K562 (cell line): Measurements from ENCODE around the gene SPATA24. TPM values are rescaled to one million over a fixed set of nuclear protein-coding genes. Genes with fewer than 3 reads are reported as not detected.

Experiments
- ATAC-seq: fragments of 200-7000 bp; cut with Tn5 transposase; 3 replicates; pipeline ENCODE4 v1.9.1; 2020; ENCODE audit warnings: moderate library complexity
- BruUV-seq: library from RNA; stranded (reverse); fragments of 400-500 nt; replicated peaks from 2 replicates; lab custom pipeline; 2021; lab: Mats Ljungman, UMichigan
- CTCF ChIA-PET: fragments of 300-600 bp; formaldehyde crosslinking; extraction: SDS; loops from one replicate; lab custom pipeline; 2021; ENCODE audit warnings: low intra/inter-chr PET ratio; lab: Yijun Ruan, JAX
- POLR2A ChIA-PET: fragments of 300-600, 350-650 bp; sonication (Branson Sonifier 250); formaldehyde crosslinking; extraction: SDS; loops from one replicate; lab custom pipeline; 2021; ENCODE audit warnings: antibody characterized with exemption, inconsistent platforms; lab: Yijun Ruan, JAX
- DNase-seq, 4 experiments: peaks; one replicate each; pipeline versions ENCODE4 v3.0.0 to v3.0.0-alpha.2; 2011 to 2018; ENCODE audit warnings: low spot score in 3 of 4, mixed read lengths in 3 of 4; ENCODE audit errors: extremely low read depth in 1 of 4
- FAIRE-seq: peaks from 2 replicates; lab custom pipeline; 2011; peaks lifted over from hg19 to GRCh38; lab: Jason Lieb, UNC
- H2AFZ ChIP-seq: 2 replicates; pipeline ENCODE4 v1.6.0; 2011; ENCODE audit warnings: low read depth, low read length, control low read depth, inconsistent platforms
- H3K27ac ChIP-seq: fragments of 200-600 bp; 3 replicates; pipeline ENCODE4 v1.8.0; 2011; ENCODE audit warnings: low read depth, mild to moderate bottlenecking, control low read depth, inconsistent platforms, low read length, moderate library complexity, mixed read lengths; ENCODE audit errors: extremely low read depth
- H3K27me3 ChIP-seq, 2 experiments: fragments of 300-600 bp in 1 of 2; 2 replicates in 1 of 2; 3 replicates in 1 of 2; pipeline versions ENCODE4 v1.6.0 to v1.8.0; 2011; ENCODE audit warnings: inconsistent platforms in 2 of 2, low read length in 2 of 2, mild to moderate bottlenecking in 1 of 2, mixed read lengths in 1 of 2, moderate library complexity in 1 of 2; ENCODE audit not compliant: control insufficient read depth in 2 of 2, insufficient read depth in 2 of 2
- H3K36me3 ChIP-seq: fragments of 300-600 bp; 3 replicates; pipeline ENCODE4 v1.8.0; 2011; ENCODE audit warnings: mild to moderate bottlenecking, low read length, inconsistent platforms; ENCODE audit not compliant: control insufficient read depth, insufficient read depth
- H3K4me1 ChIP-seq, 2 experiments: fragments of 200-600 bp in 1 of 2; replicated peaks in 1 of 2; 2 replicates in 1 of 2; 3 replicates in 1 of 2; pipeline versions ENCODE4 v1.5.1 to v1.8.0; 2011; ENCODE audit warnings: inconsistent platforms in 2 of 2, low read length in 2 of 2, mild to moderate bottlenecking in 1 of 2, mixed read lengths in 1 of 2, moderate library complexity in 1 of 2; ENCODE audit not compliant: control insufficient read depth in 2 of 2, insufficient read depth in 2 of 2
- H3K4me2 ChIP-seq: 2 replicates; pipeline ENCODE4 v1.6.1; 2011; ENCODE audit warnings: low read length, control low read depth, inconsistent platforms, mixed read lengths; ENCODE audit not compliant: insufficient read depth
- H3K4me3 ChIP-seq: fragments of 200-600 bp; sonication (generic), shearing (Covaris generic); 2 replicates; pipeline ENCODE4 v1.5.1; 2016; ENCODE audit warnings: control low read depth, inconsistent platforms
- H3K79me2 ChIP-seq: fragments of 200-600 bp; 3 replicates; pipeline ENCODE4 v1.8.0; 2011; ENCODE audit warnings: low read length, inconsistent platforms; ENCODE audit not compliant: control insufficient read depth, insufficient read depth
- H3K9ac ChIP-seq, 2 experiments: 2 replicates each; pipeline versions ENCODE4 v1.6.0 to v1.6.1; 2011; ENCODE audit warnings: low read depth in 2 of 2, low read length in 2 of 2, control low read depth in 1 of 2, inconsistent platforms in 1 of 2, mild to moderate bottlenecking in 1 of 2, mixed read lengths in 1 of 2; ENCODE audit not compliant: insufficient read depth in 1 of 2
- H3K9me1 ChIP-seq: one replicate; pipeline ENCODE4 v1.6.0; 2011; ENCODE audit warnings: inconsistent platforms, mild to moderate bottlenecking, low read length, moderate library complexity; ENCODE audit not compliant: control insufficient read depth, insufficient read depth
- H3K9me3 ChIP-seq: replicated peaks from 2 replicates; pipeline ENCODE4 v1.5.1; 2011; ENCODE audit warnings: low read depth, low read length, inconsistent platforms; ENCODE audit not compliant: control insufficient read depth, insufficient read depth
- H4K20me1 ChIP-seq: replicated peaks from 2 replicates; pipeline ENCODE4 v1.6.1; 2011; ENCODE audit warnings: low read length, inconsistent platforms, mixed read lengths; ENCODE audit not compliant: control insufficient read depth, insufficient read depth
- CHCHD3 ChIP-seq: fragments of 250-450 bp; sonication (Bioruptor Pico); IDR thresholded peaks from 2 replicates; pipeline ENCODE4 v2.1.2; 2022; ENCODE audit warnings: mild to moderate bottlenecking
- PRPF4 ChIP-seq: fragments of 200-400 bp; formaldehyde crosslinking; IDR thresholded peaks from one replicate; pipeline ENCODE4 v1.6.1; 2017; ENCODE audit warnings: low read length, low read depth, mild to moderate bottlenecking; ENCODE audit not compliant: insufficient read depth, poor library complexity, severe bottlenecking
- PYGO2 ChIP-seq: fragments of 450-650 bp; IDR thresholded peaks from 2 replicates; pipeline ENCODE4 v1.6.1; 2016; ENCODE audit warnings: mild to moderate bottlenecking, missing genetic modification characterization, moderate library complexity, missing compliant biosample characterization
- STAT5B ChIP-seq: fragments of 250-450 bp; sonication (Bioruptor Pico); IDR thresholded peaks from 2 replicates; pipeline ENCODE4 v1.8.0; 2021; ENCODE audit warnings: mild to moderate bottlenecking, inconsistent platforms
- ZBED1 ChIP-seq: IDR thresholded peaks from 2 replicates; pipeline ENCODE4 v1.6.1; 2014
- ZNF347 ChIP-seq: fragments of 450-650 bp; formaldehyde crosslinking; IDR thresholded peaks from 2 replicates; pipeline ENCODE4 v1.4.0; 2020; ENCODE audit warnings: low read depth, mild to moderate bottlenecking, moderate library complexity
- ZNF408 ChIP-seq: fragments of 250-450 bp; sonication (Bioruptor Pico); IDR thresholded peaks from 2 replicates; pipeline ENCODE4 v1.4.0; 2020; ENCODE audit warnings: low read depth, mild to moderate bottlenecking, moderate library complexity
- ZSCAN29 ChIP-seq: fragments of 450-650 bp; IDR thresholded peaks from 2 replicates; pipeline ENCODE4 v1.6.1; 2017
- WGBS: fragments of 100-300 bp; shearing (Covaris generic); methylation state at CpG from one replicate; pipeline ENCODE4 v1.1.6; 2016; ENCODE audit warnings: low coverage, mixed read lengths; ENCODE audit not compliant: insufficient coverage; ENCODE audit errors: missing lambda C conversion rate; 5-methylcytosine and 5-hydroxymethylcytosine counted together
- in situ Hi-C: fragments of 300-500 bp; cut with MboI; formaldehyde crosslinking; loops from 4 replicates; pipeline ENCODE4 v1.15.0; 2018; ENCODE audit warnings: inconsistent platforms, mixed read lengths
- intact Hi-C: fragments of 100-400 bp; cut with micrococcal nuclease; formaldehyde crosslinking; loops from 2 replicates; pipeline ENCODE4 v1.14.2; 2022
- polyA plus RNA-seq, 8 experiments: library from polyadenylated mRNA; depleted of rRNA in 4 of 8; stranded (reverse) in 5 of 8; unstranded in 3 of 8; fragments of >200 nt; fragmentation: Nextera tagmentation in 2 of 8; fragmentation: Illumina TruSeq in 1 of 8; extraction: Ambion mirVana in 2 of 8; extraction: Trizol in 1 of 8; gene quantifications; 2 replicates each; pipeline versions ENCODE4 v1.2.1 to v1.2.3, GENCODE V29; 2011 to 2014; ENCODE audit warnings: inconsistent platforms in 1 of 8, missing spikeins in 1 of 8
- total RNA-seq, 7 experiments: library from RNA; depleted of rRNA in 6 of 7; stranded (reverse); fragments of >200 nt in 6 of 7; fragmentation: Illumina TruSeq in 2 of 7; extraction: Trizol in 2 of 7; gene quantifications; 2 replicates each; pipeline versions ENCODE4 v1.2.1 to v1.2.3, GENCODE V29; 2011 to 2021; ENCODE audit warnings: low replicate concordance in 1 of 7
- TF ChIP-seq, protein P1 (sequence below), 2 experiments: fragments of 450-650 bp; conservative IDR thresholded peaks; 2 replicates each; pipeline ENCODE4 v1.6.1; 2017; ENCODE audit warnings: mild to moderate bottlenecking in 2 of 2, moderate library complexity in 2 of 2
- TF ChIP-seq, protein P2 (sequence below): fragments of 200-400 bp; formaldehyde crosslinking; IDR thresholded peaks from 2 replicates; pipeline ENCODE4 v1.6.1; 2017; ENCODE audit warnings: mild to moderate bottlenecking, low read depth, low read length, moderate library complexity

Gene SPATA24
- total and polyA plus RNA-seq, 9 of the 15 experiments (the other 6 are each of a cell fraction or from before 2014, with no cell fraction given) = 4.1 to 12.6 (median 8.0) TPM

DNA sequence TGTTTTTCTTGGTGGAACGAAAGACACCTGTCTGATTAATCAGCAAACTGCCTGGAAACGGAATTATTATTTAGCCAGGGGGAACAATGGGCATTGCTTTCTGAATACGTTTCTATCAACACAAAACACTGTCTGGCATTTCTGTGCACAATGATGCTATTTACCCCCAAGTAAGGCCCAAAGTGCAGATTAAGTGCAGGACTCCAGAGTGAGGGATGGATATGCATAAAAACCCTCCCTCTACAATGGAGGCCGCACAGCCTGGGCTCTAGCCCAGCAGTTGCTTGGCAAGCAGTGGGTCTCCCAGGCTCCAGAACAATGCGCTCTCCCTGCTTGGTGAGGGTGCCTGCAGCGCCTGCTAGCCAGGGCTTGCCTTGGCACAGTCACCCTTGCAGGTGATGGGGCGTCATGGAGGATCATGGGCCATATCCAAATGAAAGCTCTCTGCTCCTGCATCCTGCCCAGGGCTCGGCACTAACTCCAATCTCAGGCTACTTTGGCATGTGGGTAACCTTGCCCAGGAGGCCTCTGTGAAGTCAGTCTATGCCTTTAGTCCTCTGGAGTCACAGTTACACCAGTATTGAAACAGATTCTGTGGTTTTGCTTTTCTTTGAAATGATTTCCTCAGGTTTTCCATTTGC, 11.5 kb upstream of the SPATA24 start:
- no peak overlapping the region for H3K27ac ChIP-seq
- no TSS peak for BruUV-seq
- H3K9ac ChIP-seq = peak overlapping the region in 1 of 2 experiments; percentile 76; a peak in 2 of 4 replicates
- H3K36me3 ChIP-seq = no peaks in the 10 kb centered on the region
- no peak overlapping the region; the same call in 1 of the 2 replicates for H3K4me2 ChIP-seq
- H2AFZ ChIP-seq = no peak overlapping the region
- no peaks in the 10 kb centered on the region for H4K20me1 ChIP-seq
- ChIA-PET CTCF (no interaction called here), POLR2A (interaction anchor here (0.6 to 1.9 kb wide), 5 partner anchors 9 to 240 kb away, joined by 3 to 6 read pairs (median 5); partner anchors contain the start of genes DNAJC18 and SPATA24)
- H3K9me1 ChIP-seq = no peaks in the 10 kb centered on the region
- in situ Hi-C loops = loop anchor here (10.0 kb wide), 1 partner anchor 349 kb away; no protein-coding TSS in a partner anchor
- intact Hi-C loops = loop anchor here (5.0 kb wide), 1 partner anchor 128 kb away; no protein-coding TSS in a partner anchor
- no peak overlapping the region for H3K4me3 ChIP-seq
- peaks cover 4 to 13% of the 10 kb centered on the region in 2 experiments for H3K4me1 ChIP-seq
- no peak for DNase-seq
- no peaks in the 10 kb centered on the region for H3K79me2 ChIP-seq
- WGBS = 70% methylated on average over 8 of the region's 8 CpGs
- H3K27me3 ChIP-seq = no peaks in the 10 kb centered on the region
- TF ChIP-seq, protein P1, sequence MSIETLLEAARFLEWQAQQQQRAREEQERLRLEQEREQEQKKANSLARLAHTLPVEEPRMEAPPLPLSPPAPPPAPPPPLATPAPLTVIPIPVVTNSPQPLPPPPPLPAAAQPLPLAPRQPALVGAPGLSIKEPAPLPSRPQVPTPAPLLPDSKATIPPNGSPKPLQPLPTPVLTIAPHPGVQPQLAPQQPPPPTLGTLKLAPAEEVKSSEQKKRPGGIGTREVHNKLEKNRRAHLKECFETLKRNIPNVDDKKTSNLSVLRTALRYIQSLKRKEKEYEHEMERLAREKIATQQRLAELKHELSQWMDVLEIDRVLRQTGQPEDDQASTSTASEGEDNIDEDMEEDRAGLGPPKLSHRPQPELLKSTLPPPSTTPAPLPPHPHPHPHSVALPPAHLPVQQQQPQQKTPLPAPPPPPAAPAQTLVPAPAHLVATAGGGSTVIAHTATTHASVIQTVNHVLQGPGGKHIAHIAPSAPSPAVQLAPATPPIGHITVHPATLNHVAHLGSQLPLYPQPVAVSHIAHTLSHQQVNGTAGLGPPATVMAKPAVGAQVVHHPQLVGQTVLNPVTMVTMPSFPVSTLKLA (conservative IDR thresholded peaks at IDR 0.05) = no peak
- TF ChIP-seq ZNF347 (CRISPR knock-in tag) (no peak), PRPF4 (no peak), STAT5B (CRISPR knock-in tag) (no peak), ZBED1 (no peak), ZSCAN29 (no peak), PYGO2 (no peak), CHCHD3 (no peak), ZNF408 (CRISPR knock-in tag) (no peak)
- TF ChIP-seq, protein P2, sequence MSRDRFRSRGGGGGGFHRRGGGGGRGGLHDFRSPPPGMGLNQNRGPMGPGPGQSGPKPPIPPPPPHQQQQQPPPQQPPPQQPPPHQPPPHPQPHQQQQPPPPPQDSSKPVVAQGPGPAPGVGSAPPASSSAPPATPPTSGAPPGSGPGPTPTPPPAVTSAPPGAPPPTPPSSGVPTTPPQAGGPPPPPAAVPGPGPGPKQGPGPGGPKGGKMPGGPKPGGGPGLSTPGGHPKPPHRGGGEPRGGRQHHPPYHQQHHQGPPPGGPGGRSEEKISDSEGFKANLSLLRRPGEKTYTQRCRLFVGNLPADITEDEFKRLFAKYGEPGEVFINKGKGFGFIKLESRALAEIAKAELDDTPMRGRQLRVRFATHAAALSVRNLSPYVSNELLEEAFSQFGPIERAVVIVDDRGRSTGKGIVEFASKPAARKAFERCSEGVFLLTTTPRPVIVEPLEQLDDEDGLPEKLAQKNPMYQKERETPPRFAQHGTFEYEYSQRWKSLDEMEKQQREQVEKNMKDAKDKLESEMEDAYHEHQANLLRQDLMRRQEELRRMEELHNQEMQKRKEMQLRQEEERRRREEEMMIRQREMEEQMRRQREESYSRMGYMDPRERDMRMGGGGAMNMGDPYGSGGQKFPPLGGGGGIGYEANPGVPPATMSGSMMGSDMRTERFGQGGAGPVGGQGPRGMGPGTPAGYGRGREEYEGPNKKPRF = no peak
- TF ChIP-seq, all 486 proteins: peak for 0
- no peaks in the 10 kb centered on the region for H3K9me3 ChIP-seq
- FAIRE-seq (no peak), ATAC-seq (no peak)
